Measurements from ENCODE around the gene LSM4. TPM values are rescaled to one million over a fixed set of nuclear protein-coding genes. Genes with fewer than 3 reads are reported as not detected.
"Not testable (repeated sequence)": the region's sequence is repeated elsewhere in the genome, so short reads cannot be mapped to it uniquely, and the experiment has no call there.

The LSM4 gene
- total RNA-seq, 1 donor from 2014 or later: 106 TPM

DNA sequence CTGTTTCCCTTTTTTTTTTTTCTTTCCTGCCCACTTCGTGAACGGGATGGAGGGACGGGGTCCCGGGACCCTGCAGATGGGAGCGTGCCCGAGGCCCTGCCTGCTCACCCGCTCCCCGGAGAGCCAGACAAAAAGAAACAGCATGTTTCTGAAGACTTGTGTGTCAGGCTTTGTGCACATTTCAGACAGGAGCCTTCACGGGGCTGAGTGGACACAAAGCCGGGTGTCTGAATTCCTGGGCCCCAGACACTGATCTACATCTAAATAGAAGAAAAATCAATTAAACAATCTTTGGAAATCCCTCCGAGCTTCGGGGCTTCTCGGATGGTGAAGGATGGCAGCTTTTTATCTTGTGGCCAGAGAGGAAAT, 21.7 kb upstream of the LSM4 start:
- intact Hi-C loops (cut with DNase I): no loop called here
- DNase-seq (ENCODE audit: missing footprints): no peak
- ATAC-seq: no peak

DNA sequence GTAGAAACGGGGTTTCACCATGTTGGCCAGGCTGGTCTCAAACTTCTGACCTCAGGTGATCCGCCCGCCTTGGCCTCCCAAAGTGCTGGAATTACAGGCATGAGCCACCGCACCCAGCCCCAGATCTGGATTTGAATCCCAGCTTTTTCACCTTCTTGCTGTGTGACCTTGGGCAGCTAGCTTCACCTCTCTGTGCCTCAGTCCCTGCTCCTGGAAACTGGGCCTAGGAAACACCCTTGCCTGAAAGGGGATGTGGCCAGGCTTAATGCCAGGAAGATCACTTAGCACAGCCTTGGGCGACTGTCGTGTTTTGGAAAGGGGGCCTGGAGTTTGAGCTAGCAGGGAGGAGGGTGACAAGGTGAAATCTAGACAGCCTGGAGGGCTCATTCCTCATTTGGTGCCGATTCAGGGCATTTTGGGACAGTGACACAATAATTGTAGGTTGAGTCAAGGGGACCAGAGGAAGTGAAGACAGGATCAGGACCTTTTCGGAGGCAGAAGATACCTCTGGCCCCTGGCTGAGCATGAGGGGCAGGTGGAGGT, 19.3 kb upstream of the LSM4 start:
- intact Hi-C loops (cut with DNase I): no loop called here
- ATAC-seq (no peak), DNase-seq (ENCODE audit: missing footprints) (no peak)

DNA sequence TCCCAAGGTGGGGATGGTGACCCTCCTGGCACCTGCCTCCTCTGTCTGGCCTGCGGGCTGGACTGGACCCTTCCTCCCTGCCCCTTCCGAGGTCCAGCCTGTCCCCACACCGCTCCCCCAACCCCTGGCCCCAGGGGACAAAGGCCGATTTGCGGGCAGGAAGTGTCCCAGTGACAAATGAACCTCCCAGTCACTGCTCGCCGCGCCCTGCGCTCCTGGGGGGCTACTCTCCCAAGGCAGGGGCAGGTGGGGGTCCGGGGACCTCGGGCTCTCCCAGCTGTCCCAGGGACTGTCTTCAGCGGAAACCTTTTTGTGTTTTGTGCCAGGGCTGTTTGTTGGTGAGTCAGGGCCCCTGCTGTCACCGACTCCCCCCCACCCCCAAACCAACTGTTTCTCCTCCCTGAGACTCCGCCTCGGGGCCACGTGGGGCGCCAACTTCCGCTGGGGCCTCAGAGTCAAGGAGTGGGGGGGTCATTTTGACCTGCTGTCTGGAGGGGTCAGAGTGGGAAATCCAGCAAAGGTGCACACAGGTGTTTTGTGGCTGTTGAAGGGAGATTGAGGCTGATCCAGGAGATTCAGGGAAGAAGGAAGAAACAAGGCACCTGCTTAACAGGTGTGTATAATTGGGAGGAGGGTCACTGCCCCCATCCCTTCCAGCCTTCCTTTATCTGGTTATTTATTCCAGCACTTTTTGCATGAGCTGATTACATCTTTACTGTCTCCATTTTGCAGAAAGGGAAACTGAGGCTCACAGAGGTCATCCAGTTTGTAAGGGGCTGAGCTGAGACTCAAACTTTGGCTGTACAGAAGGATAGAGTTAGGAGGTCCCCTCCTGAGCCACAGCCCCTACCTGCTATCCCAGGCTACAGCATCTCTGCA, 18.4 kb upstream of the LSM4 start:
- intact Hi-C loops (cut with DNase I): no loop called here
- ATAC-seq: peak; percentile 40
- peak; percentile 76 for DNase-seq (ENCODE audit: missing footprints)

DNA sequence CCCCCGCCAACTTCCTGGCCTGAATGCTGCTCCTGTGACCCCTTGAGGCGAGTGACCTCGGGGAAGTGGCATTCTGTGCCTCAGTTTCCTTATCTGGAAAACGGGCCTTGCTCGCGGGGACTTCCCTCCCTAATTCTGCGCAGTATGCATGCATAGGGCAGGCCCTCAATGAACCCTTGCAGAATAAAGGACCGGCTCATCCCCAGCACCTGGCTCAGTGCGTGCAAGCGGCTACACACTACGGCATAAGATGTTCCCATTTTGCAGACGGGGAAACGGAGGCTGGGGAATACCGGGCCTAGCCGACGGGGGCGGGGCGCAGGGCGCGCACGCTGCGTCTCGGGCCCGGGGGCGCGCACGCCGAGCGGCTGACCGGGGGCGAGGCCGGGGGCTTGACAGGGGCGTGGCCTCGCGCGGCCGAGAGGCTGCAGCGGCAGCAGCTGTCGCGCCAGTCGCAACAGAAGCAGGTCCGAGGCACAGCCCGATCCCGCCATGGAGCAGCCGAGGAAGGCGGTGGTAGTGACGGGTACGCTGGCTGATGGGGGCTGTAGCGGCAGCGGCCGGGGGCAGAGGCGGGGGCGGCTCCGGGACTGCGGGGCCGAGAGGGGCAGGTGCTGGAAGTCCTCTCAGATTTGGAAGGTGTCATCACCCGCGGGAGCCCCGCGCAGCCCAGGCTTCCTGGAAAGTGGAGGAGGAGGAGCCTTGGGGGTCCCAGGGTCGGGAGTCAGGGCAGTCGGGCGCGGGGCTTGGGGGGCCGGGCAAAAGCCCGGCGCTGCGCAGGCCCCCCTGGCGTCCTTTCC, 17.5 kb upstream of the LSM4 start, which contains the start of gene PGPEP1:
PGPEP1 (plus strand) TSS at position 409 of the 800 bp plus-strand sequence; CDS start at position 493, 84 bp downstream.
- ATAC-seq: peak; percentile 81
- intact Hi-C loops (cut with DNase I): no loop called here

DNA sequence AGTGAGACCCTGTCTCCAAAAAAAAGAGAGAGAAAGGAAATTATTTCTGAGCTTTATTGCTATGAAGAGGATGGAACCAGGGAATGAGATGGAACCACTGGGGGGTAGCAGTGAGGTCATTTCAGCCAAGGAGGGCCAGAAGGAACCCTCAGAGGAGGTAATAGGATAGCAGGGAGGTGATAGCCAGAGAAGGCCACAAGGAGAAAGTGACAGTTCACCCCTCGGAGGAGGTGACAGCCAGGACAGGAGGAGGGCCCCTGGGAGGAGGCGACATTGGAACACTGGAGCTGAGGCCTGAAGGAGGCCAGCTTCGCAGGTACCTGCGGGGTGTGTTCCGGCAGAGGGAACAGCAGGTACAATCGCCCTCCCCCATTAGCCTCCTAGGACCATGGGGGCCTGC, 16.8 kb upstream of the LSM4 start:
- ATAC-seq (no peak), DNase-seq (ENCODE audit: missing footprints) (no peak)
- intact Hi-C loops (cut with DNase I): no loop called here

More for the DNA sequence above, 17.5 kb upstream of the LSM4 start, which contains the start of gene PGPEP1:
- DNase-seq (ENCODE audit: missing footprints): peak; percentile 89

DNA sequence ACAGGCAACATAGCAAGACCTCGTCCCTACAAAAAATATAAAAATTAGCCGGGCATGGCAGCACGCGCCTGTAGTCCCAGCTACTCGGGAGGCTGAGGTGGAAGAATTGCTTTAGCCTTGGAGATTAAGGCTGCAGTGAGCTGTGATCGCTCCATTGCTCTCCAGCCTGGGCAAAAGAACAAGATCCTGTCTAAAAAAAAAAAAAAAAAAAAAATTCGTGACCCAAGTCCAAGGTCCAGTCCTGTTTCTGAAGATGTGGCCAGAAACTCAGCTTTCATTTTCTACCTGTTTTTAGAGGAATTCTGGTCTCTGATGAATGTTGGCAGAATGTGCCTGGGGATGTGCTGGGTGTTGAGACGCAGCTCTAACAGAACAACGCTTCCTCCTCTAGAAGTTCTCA, 15.7 kb upstream of the LSM4 start:
- ATAC-seq (no peak), DNase-seq (ENCODE audit: missing footprints) (no peak)
- intact Hi-C loops (cut with DNase I): no loop called here

DNA sequence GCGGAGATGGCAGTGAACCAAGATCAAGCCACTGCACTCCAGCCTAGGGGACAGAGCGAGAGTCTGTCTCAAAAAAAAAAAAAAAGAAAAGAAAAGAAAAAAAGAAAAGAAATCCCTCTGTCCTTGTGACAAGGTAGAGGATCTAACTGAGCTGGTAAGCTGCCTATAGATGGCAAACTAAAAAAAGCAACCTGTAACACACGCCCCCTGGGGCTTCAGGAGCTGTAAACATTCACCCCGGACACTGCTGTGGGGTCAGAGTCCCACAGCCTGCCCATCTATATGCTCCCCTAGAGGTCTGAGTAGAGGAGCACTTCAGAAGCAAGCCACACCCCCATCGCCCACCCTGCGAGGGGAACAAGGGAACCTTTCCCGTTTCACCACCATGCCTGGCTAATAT, 13.2 kb upstream of the LSM4 start:
- DNase-seq (ENCODE audit: missing footprints): no peak
- intact Hi-C loops (cut with DNase I): no loop called here
- ATAC-seq: no peak

DNA sequence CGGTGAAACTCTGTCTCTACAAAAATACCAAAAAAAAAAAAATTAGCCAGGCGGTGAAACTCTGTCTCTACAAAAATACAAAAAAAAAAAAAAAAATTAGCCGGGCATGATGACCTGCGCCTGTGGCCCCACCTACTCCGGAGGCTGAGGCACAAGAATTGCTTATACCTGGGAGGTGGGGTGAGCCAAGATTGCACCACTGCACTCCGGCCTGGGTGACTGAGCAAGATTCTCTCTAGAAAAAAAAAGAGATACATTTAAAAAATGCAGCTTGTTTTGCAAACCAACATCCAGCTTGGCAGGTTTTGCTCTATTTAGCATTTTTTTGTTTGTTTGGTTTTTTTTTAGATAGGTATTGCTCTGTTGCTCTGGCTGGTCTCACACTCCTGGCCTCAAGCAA, 10.8 kb upstream of the LSM4 start:
- ATAC-seq (no peak), DNase-seq (ENCODE audit: missing footprints) (no peak)
- intact Hi-C loops (cut with DNase I): no loop called here

DNA sequence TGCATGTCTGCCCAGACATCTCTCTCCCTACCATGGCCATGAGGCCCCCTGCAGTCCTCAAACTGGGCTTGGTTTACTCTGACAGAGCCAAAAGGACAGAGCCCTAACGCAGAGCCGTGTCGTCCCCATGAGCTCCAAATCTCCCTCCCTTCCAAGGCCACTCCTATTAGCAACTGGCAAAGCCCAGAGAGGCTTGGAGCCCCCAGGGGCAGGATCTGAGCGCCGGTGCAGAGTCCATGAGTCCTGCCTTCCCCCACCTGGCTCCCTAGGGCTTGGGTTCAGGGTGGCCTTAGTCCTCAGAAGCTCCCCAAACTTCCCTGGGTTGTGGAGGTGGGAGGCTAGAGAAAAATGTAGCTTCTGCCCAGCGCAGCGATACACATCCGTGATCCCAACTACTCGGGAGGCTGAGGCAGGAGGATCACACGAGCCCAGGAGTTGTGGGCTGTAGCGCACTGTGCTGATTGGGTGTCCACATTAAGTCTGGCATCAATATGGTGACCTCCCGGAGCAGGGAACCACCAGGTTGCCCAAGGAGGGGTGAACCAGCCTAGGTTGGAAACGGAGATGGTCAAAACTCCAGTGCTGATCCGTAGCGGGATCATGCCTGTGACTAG, 10.1 kb upstream of the LSM4 start:
- ATAC-seq: no peak
- intact Hi-C loops (cut with DNase I): no loop called here
- no peak for DNase-seq (ENCODE audit: missing footprints)

DNA sequence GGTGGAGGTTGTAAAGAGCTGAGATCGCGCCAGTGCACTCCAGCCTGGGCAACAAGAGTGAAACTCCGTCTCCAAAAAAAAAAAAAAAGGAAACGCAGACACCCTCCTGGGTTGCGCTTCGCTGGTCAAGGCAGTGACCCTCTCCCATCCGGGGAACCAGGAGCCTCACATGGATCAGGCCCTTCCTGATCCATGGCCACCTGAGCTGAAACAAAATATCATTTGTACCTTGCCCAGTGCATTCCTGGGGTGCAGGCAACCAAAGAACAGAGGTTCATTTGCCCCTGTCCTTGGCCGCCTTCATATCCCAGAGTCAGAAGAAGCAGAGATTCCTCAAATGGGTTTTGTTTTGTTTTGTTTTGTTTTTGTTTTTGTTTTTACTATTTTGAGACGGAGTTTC, 8.0 kb upstream of the LSM4 start:
- intact Hi-C loops (cut with DNase I): no loop called here
- DNase-seq (ENCODE audit: missing footprints) (no peak), ATAC-seq (no peak)

DNA sequence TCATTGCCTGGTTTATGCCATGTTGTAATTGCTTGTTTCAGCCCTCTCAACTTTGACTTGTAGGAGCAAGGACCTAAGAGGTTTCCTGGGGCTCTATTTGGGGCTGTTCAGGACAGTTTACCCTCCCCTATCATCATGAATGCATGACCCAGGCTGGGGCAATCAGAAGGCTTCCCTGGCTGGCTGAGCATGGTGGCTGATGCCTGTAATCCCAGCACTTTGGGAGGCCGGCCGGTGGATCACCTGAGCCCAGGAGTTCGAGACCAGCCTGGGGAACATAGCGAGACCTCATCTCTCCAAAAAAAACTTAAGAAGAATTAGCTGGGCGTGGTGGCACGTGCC, 6.1 kb upstream of the LSM4 start:
- DNase-seq (ENCODE audit: missing footprints) (no peak), ATAC-seq (no peak)
- intact Hi-C loops (cut with DNase I): no loop called here

DNA sequence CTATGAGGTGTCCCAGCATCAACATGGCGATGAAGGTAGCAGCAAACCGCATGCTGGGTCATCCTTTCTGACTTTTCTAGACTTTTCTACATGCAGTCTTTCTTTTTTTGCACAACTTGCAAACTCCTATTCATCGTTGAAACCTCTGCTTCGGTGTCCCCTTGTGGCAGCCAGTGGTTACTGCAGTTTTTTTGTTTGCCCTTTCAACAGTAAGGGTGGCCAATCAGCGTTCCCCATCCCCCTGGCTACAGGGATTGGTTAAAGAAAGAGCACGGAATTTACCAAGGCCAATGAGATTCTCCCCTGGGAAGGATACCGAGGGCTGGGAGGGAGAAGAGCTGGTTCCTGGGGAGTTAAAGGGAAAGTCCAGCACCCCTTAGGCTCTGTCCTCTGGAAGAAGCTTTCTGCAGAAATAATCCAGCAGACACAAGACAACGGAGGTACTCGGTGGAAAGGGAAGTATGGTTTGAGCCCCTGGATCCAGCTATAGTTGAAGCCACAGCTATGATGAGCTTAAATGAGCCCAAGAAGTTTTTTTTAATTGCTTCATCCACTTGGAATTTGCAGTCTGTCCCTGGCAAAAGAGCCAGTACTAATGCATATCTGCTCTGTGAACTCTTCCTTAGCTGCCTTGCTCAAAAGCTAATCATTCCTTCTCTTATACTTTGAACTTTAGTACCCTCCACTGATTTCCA, 5.6 kb upstream of the LSM4 start:
- intact Hi-C loops (cut with DNase I): loop anchor here (1.0 kb wide), 2 partner anchors 49 to 53 kb away; no protein-coding TSS in a partner anchor
- DNase-seq (ENCODE audit: missing footprints) (peak; percentile 88), ATAC-seq (peak; percentile 98)

DNA sequence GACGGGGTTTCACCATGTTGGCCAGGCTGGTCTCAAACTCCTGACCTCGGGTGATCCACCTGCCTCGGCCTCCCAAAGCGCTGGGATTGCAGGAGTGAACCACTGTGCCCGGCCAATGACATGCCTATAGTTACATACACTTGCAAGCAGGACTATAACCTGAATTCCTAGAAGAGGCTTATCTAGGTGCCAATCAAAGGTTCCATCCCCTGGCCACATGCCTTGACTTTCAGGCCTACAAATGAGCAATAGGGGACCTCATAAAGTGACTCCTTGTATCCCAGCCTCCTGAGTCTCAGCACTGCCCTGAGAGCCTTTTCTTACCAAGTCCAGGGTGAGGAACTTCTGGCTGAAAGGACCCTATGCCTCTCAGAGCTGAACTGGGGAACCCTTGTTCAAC, 3.9 kb upstream of the LSM4 start:
- ATAC-seq: no peak
- no peak for DNase-seq (ENCODE audit: missing footprints)
- intact Hi-C loops (cut with DNase I): no loop called here

DNA sequence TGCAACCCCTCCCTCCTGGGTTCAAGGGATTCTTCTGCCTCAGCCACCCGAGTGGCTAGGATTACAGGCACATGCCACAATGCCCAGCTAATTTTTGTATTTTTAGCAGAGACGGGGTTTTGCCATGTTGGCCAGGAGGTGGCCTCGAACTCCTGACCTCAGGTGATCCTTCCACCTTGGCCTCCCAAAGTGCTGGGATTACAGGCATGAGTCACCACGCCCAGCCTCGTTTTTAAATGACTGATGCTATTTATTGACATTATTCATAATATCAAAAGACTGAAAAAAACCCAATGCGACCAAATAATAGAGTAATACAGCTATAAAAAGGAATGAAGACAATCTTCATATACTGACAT, 1.5 kb upstream of the LSM4 start:
- DNase-seq (ENCODE audit: missing footprints); ATAC-seq; intact Hi-C loops (cut with DNase I): not testable (repeated sequence)

DNA sequence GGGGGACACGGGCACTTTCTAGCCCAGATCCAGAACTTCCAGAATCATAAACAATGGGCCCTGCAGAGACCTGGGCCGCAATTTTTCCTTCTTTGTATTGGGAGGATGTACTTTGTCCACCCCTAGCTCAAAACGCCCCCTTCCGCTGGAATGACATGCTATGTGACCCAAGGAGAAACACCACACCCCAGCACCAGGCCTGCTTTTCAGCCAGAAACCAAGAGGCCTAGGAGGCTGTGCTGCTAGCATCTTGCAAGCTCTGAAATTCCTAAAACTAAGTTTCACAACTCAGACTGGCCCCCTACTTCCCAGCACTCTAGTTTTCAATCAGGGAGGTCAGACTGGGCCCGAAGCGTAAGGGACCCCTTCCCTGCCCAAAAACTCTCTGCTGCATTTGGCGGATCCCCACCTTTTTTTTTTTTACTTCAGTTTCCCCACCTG, 538 bp downstream of the LSM4 start:
- no peak for ATAC-seq
- intact Hi-C loops (cut with DNase I): loop anchor here (2.0 kb wide), 2 partner anchors 18 to 118 kb away; partner anchors contain the start of gene RAB3A
- no peak for DNase-seq (ENCODE audit: missing footprints)

DNA sequence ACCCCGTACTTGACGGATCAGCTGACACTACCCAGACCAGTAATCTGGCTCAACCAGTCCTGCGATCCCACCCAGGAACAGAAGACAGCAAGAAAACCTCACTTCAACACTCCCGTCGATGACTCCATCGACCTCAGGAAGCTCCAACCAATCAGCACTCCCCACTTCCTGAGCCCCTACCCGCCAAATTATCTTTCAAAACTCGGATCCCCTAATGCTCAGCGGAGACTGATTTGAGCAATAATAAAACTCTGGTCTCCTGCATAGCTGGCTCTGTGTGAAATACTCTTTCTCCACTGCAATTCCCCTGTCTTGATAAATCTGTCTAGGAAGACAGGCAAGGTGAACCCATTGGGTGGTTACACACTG, 1.2 kb downstream of the LSM4 start:
- ATAC-seq (no peak), DNase-seq (ENCODE audit: missing footprints) (no peak)
- intact Hi-C loops (cut with DNase I): loop anchor here (2.0 kb wide), 2 partner anchors 17 to 117 kb away; partner anchors contain the start of gene RAB3A

DNA sequence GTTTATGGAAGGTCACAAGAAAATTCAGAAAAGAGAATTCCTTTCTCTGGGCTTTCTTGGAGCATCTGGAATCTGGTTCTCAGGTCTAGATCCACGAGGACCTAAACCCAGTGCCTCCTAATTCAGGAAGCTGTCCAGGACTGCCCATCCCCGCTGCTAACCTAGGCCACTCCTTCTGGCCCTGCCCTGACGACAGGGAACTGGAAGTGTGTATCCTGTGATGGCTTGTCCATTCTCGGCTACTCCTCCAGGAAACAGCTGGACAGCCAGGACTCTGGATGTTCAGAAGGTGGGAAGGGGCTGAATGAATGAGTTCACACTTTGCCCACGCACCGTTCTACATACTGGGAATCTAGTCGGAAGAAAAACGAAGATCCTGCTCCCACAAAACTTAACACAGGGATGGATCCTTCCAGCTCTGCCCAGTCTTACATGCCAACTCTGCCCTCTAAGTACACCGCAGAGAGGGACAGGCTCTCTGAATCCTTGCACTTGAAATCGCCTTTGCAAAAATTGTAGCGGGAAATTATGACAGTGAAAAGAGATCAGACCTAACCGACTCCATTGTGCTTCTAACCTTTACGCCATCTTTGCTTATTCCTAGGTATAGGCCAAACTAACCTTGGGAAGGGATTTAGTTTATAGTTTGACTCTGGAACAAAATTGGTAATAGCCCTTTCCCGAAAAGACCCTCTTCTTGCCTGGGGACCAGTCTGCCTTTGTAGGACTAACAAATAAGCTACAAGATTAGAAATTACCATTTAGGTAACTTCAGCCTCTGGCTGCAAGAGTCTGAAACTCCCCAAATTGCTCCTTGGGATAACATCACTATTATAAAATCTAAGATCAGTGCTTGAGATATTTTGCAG, 1.8 kb downstream of the LSM4 start:
- no peak for DNase-seq (ENCODE audit: missing footprints)
- ATAC-seq: no peak
- intact Hi-C loops (cut with DNase I): no loop called here

Data from Right ventricle myocardium inferior (tissue), 1 donor.